T-helper 1 cell (primary cell): Measurements from ENCODE around the gene STAT4.
A peak's percentile ranks its signal among the peaks of the same experiment; 100 is the strongest.

Experiments
- DNase-seq, 5 donors: peaks; one replicate each; pipeline ENCODE4 v3.0.0-alpha.2; 2012 to 2020

STAT4 gene

DNA sequence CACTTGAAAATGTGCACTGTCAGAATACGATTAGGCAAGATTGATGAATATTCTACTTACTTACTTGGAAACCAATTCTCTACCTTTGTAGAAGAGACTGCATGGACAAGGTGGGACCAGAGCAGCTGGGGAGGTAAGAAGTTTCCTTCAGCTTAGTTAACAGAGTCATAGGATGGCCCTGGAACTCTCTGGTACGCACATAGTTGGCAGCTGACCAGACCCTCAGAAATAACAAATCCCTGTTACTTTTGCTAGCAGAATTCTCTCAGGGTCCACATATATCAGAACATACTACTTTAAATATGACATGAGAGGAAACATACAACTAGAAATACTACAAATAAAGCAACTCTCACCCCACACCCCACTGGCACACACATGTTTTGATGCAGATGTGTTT, 112.1 kb downstream of the STAT4 start:
- no peak for DNase-seq

DNA sequence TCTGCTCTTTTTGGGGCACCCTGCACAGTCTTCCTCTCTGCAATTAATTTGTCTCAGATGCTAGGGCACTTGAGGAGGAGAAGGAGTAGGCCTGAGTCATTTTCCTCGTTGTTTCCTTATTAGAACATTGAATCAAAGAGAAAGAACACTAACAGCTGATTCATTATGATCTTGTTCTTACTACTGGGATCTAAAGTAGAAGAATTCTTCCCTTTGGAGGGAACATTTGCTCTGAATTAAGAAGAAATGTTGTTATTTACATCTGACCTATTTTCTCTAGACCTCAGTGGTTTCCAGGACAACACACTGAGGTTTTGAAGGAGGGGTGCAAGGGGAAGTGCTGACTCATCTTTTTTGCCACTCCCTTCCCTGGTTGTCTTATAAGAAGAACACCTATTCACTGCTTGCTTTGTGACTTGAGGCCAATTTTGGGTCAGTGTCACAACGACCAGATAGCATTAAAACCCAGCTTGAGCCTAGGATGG, 112.5 kb downstream of the STAT4 start:
- peak in 1 of 5 donors; percentile 89 for DNase-seq

DNA sequence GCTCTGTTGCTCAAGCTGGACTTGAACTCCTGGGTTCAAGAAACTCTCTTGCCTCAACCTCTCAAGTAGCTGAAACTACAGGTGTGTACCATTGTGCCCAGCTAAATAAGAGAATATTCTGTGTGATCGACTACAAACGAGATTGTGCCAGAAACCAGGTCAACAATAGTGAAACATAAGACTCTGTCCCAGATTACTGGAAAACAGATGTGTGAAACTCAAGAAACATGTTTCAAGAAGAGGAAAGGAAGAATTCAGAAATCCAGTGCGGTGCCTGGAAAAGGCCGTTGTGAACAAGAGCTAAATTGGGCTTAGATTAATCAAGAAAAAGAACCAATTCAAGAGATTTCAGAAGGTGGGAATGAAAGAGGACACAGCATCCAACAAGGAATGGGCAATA, 113.4 kb downstream of the STAT4 start:
- no peak for DNase-seq

DNA sequence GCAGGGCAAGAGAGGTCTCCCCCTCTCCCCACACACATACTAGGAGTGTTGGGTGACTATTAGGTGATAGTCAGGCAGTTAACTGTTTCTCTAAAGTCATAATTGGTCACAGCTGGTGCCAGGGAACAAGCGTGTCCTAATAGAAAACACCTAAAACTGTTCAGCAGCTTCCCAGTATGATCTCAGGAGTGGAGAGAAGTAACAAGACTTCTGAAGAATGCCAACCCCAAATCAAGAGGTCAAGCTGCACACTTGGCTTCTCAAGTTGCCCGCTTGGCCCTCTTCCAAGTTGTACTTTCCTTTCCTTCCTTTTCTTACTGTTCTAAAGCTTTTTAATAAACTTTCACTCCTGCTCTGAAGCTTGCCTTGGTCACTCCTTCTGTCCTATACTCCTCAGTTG, 114.4 kb downstream of the STAT4 start:
- DNase-seq: no peak

DNA sequence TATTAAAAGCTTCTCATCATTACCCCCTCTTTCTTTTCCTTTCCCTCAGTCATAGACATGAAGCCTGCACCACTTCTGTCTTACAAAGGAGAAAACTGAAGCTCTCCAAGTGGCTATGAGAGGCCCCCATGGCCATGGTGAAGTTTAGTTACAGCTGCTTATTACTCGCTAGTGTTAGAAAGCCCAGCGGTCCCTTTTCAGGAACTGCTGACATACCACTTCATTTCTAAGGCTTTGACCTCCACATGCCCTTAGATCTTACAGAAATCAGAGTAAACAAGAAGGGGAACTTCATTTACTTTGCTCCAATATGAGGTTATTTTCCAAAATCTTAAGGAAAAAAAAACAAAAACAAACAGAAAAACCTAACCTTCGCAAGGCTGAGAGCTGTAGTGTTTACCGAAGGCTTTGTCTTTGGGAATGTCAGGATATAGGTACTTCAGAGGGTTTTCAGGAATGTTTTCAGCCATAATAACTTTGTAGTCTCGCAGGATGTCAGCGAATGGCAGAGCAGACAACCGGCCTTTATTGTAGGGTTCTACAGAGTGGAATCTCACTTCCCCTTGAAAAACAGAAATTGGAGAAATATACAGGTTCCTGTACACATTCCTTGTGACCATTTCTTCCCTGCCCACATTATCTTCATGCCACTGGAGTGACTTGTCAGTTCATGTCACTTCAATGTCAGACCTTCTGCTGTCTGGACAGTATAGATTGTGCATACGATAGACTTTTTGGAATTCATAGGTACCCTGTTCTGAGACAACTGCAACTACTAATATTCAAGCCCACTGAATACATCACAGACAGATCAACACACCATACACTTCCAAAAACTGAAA, 118.0 kb downstream of the STAT4 start:
- DNase-seq: no peak

DNA sequence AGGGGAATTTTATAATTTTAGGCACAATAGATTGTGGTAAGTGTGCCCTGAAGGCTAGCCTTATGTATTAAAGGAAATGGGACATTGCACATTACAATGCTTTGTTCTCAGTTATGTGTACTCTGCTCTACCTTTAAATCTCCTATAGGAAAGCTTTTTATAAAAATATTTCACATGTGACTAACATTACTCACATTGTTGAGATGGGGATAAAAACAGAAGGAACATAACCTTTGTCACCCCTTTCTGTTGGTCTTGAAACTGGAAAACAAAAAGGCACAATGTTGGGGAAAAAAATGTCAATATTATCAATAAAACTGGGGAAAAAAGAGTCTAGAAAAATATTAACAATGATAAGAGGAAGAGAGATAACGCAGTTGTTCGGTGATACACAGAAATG, 119.5 kb downstream of the STAT4 start:
- DNase-seq: no peak

DNA sequence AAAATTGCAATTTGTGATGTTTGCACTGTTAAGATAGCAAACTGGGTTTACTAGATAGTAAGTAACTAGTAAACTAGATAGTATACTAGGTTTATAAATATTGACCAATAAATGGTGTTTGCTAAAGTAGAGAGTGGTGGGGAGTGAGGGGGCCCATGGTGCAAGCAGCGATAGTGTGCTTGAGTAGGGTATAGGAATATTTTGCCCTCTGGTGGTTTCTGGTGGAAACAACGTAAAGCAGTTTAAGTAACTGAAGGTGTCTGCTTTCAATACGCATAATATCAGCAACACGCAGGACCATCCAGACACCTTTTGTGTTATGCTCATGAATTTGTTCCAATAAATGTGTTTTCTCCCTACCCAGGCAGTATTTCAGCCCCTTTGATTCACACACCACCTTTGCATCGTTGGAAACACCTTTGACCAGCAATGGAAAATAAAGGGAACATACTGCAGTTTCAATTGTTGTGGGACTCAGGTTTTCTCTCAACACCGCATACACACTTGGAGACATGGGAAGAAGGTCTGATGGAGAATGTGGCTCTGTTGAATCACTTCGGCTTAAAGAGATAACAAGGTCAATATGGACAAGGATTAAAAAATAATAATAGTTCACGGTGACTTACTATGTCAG, 120.2 kb downstream of the STAT4 start:
- DNase-seq: peak in 4 of 5 donors; percentile 22 to 77 (median 35)

DNA sequence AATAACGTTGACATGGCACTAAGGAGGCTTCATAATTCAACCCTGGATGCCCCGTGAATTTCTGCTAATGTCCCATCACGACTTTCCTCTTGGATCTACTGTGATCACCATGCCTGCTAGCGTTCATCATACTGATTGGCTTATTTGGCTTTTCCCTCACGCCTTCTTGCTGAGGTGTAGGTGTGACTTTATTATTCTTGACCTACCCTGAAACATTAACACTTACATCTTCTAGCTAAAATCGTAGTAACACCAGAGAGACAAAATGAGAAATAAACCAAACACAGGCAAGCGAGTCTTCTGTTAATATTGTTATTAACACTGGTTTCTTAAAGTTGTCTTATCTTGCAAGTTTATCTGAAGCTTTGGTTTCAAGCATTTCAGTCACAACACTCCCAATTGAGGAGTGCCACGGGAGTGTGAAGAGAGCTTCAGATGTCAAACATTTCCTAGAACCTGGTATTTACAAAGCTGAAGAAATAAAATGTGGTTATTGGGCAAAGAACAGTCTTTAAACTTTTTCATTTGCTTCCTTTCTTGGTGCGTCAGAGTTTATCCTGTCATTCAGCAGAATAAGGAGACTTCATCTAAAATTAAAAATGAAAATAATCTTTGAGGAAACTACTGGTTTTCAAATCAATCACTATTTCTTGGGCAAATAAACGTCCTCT, 121.4 kb downstream of the STAT4 start:
- DNase-seq: peak in 1 of 5 donors; percentile 74

DNA sequence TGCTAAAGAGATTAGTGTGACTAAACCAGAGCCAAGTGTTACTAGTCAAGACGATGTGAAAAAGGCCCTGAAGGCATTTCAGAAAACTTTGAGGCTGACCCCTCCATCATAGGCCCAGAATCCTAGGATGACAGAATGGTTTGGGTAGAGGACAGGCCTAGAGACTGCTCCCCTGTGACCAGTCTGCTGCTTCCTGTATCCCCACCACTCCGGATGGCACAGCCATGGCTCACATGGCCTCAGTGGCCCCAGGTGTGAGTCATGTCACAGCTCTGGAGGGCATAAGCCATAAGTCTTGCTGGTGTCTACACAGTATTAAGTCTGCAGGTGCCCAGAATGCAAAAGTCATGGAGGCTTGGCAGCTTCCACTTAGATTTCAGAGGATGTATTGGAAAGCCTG, 124.4 kb downstream of the STAT4 start:
- no peak for DNase-seq

DNA sequence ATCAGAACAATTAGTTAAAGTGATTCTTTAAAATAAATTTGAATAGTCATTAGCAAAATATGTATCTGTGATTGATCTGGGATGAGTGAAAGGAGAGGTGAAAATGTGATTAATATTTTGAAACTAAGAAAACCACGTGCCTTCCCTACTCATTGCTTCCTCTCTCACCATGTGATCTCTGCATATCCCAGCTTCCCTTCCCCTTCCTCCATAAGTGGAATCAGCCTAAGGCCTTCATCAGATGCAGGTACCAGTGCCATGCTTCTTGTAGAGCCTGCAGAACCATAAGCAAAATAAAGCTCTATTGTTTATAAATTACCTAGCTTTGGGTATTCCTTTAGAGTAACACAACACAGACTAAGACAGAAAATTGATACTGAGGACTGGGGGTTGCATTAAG, 125.7 kb downstream of the STAT4 start:
- no peak for DNase-seq

DNA sequence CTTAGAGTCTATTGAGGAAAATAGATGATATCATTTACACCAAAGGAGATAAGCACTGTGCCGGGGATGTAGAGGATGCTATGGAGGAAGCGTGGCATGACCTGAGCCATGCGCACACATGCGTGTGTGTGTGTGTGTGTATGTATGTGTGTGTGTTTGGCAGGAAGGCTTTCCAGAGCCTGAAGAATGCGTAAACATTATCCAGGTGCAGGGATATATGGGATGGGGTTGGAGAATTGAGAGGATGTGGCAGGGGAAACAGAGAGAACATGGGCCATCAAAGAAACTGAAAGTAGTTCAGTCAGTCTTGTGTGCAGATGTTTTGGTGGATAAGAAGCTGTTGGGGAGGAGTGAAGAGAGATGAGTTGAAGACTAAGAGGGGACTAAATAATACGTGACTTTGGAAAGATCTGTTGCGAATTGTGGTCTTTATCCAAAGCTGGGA, 127.5 kb downstream of the STAT4 start:
- peak in 1 of 5 donors; percentile 75 for DNase-seq

DNA sequence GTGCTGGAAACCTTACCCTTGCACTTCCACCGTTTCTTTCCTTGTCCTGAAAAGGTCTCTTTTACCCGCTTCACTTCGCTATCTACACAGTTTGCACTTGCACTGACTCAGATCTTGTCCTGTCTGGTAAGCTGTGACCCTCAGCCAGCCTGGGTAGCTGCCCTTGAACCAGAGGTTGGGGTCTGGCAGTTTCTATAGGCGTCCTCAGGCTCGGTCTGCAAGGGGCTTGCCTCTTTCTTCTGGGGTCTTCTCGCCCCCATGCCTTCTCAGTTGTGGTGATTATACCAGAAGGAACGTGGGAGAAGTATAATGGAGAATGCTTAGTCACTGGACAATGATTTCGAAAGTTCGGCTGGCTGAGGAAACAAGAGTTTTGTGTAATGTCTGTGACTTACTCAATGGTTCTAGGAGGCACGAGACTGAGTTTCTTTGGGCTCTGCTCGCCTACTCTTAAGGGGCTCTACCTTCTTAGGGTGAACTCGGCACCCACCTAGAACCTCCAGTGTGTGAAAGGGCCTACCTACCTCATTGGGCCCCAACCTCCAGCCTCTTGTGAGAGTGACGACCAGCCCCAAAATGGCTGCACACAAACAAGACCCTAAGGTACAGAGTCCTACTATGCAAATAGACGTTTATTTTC, 129.9 kb downstream of the STAT4 start:
- DNase-seq: peak in 1 of 5 donors; percentile 65

DNA sequence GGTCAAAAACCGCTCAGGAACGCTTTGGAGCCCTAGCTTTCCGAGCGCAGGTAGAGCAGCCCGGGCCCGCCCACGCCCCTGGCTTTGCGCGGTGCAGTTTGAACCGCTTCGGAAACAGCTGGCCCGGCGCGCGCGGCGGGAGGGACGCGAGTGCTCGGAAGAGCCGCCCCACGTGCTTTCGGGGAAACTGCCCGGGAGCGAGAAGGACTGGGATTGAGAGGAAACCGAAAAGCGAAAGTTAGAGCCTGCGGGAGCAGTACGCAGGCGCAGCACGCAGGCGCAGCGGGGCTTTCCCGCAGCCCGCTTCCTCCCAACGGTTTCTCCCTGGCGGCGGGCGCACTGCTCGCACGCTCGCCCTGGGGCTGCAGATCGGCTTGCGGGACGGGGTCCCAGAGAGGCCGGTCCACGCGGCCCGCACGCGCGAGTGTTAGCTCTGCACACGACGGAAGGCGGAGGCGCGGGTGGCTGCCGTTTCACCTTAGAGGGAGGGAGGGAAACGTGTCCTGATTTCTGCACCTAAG, 130.5 kb downstream of the STAT4 start:
- peak; percentile 86 to 99 (median 88) for DNase-seq

DNA sequence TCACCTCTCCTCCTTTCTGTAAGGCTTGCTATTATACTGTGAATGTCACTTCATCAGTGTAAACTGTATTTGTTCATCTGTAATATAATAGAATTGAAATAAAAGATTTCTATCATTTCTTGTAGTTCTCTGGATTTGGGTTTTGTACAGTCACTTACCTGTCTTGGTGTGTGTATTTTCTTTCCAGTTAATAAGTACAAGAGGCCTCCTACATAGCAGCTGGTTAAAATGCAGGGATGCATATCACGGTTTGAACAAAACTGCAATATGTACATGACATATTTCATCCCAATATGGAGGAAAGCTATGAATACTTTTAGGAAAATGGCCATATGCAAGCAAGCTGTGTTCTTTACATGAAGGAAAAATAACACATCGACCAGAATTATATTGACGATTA, 131.4 kb downstream of the STAT4 start:
- no peak for DNase-seq

DNA sequence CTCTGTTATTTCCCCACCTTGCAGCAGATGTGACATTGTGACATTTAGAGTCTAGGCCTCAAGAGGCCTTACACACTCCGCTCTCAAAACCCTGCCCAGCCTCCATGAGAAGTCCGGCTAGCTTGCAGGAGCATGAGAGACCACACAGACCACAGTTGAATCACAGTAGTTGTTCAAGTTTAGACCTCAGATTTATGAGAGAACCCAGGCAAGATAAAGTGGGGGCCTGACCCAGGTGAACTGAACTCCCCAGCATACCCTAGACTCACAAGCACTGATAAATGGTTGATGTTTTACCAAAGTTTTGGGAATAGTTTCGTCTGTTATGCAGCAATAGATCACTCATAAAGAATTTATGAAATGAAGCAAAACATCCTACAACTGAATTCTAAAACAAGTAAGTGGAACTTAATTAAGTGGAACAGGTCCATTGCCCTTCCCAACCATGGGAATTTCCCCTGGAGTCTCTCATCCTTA, 132.1 kb downstream of the STAT4 start:
- peak in 1 of 5 donors; percentile 53 for DNase-seq

DNA sequence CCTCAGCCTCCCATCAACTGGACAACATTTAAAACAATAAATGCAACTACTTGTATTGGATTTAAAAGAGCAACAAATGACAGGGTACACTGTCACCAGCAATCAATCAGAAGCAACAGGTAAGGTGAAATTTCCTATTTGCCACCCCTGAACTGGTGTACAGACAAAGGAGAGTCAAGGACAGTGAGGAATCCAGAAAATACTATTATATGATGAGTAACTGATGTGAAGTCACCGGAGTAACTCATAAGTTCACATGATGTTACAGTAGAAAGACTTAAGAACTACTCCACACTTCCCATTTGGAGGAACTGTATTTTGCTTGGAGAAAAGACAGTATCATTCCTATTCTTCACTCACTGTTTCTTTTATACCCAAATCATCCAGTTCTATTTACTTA, 132.7 kb downstream of the STAT4 start:
- DNase-seq: no peak

DNA sequence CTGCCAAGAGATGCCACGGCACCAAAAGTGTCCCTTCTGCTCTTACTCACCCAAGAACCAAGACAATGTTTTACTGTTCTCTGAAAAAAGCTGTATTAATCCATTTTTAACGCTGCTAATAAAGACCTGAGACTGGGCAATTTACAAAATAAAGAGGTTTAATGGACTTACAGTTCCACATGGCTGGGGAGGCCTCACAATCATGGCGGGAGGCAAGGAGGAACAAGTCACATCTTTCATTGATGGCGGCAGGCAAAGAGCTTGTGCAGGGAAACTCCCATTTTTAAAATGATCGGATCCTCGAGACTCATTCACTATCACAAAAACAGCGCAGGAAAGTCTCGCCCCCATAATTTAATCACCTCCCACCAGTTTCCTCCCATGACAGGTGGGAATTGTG, 135.0 kb downstream of the STAT4 start:
- no peak for DNase-seq

DNA sequence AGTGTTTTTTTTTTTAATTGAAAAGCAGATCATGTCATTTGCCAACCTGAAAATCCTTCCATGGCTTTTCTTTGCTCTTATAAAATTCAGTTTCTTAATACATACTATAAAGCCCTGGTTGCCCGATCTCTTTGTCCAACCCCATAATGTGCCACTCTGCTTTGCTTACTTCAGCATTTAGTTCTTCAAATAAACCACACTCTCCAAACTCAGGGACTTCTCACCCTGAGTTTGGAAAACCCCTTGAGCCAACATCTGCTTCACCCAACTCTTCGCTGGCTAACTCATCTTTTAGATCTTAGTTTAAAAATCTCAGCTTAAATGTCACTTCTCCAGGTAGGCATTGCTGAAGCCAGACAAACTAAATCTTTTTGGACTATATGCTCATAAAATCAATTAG, 135.6 kb downstream of the STAT4 start:
- no peak for DNase-seq

DNA sequence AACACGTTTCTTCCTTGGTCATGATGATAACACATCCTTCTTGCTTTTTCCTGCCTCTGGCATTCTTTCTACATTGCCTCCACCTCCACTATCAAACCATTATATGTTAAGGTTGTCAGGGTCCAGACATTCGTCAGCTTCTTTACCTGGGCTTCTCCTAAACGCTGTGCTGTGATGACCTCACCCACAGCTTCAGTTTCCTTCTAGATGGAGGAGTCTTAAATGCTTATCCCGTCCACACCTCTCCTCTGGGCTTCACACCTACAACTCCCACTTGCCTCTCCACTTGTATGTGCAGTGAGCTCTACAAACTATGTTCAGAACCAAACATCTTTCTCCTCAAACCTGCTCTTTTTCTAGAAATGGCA, 136.2 kb downstream of the STAT4 start:
- no peak for DNase-seq

DNA sequence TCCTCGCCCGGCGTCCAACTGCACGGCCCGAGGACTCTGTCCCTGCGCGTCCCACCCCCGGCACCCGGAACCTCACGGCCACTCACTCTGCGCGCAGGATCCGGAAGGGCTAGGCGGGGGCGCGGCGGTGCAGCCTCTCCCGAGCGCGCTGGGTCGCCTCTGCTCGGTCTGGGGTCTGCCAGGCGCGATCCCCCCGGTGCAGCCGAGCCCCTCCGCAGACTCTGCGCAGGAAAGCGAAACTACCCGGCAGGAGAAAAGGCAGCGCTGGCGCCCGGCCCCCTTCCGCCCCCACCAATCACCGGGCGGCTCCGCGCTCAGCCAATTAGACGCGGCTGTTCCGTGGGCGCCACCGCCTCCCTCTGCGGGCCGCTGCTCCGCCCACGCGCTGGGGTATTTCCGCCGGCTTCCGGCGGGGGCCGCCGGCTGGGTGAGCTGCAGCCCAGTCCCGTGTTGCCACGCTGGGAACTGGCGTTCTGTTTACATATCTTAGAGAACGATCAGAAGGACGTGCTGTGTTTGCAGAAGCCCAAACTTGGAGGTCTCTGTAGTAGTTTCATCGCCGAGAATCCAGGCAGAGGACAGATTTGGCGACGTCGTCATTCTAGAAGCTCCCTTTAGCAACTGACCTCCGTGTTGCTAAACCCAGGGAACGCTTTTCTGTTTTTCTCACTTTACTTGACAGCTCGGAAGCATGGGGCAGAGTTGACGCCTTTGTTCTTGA, 136.7 kb downstream of the STAT4 start, which contains the start of gene STAT1:
Gene STAT1 (minus strand): TSS at position 240 of the 721 bp plus-strand sequence. CDS start 4,168 bp downstream, outside the sequence.
- peak; percentile 88 to 97 (median 92) for DNase-seq

DNA sequence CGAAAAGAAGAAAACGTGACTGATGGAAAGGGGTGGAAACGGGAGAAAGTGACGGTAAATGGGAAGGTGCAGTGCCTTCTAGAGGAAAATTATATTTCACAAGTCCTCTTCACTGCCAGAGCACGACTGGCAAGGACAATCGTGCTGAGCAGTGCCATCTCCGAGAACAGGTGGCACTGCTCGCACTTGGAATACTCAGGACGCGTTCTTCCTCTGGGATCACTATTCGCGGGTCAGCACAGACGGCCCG, 137.2 kb downstream of the STAT4 start:
- no peak for DNase-seq
